H1 (cell line): ENCODE data around the gene F2.
A peak's percentile ranks its signal among the peaks of the same experiment; 100 is the strongest.

Experiments used
- CTCF ChIP-seq, 3 experiments: IDR thresholded peaks; 1 replicate in 2 of 3; 2 replicates in 1 of 3; pipeline versions ENCODE4 v1.5.1 to v1.6.1; 2011; ENCODE audit warnings: low read length in 3 of 3, mild to moderate bottlenecking in 3 of 3, inconsistent platforms in 2 of 3, low read depth in 1 of 3, moderate library complexity in 1 of 3; ENCODE audit not compliant: insufficient read depth in 1 of 3; ENCODE audit errors: control extremely low read depth in 1 of 3
- EP300 ChIP-seq, 2 experiments: IDR thresholded peaks; 1 replicate in 1 of 2; 2 replicates in 1 of 2; pipeline ENCODE4 v1.6.1; 2011 to 2012; ENCODE audit warnings: low read depth in 2 of 2, low read length in 2 of 2, mild to moderate bottlenecking in 2 of 2, borderline replicate concordance in 1 of 2, inconsistent platforms in 1 of 2, moderate library complexity in 1 of 2
- POLR2AphosphoS5 ChIP-seq: IDR thresholded peaks from 2 replicates; pipeline ENCODE4 v1.6.1; 2011; ENCODE audit warnings: low read depth, low read length
- RFX5 ChIP-seq: IDR thresholded peaks from 2 replicates; pipeline ENCODE4 v1.6.1; 2011; ENCODE audit warnings: low read depth, low read length, improper control_type of control experiment, borderline replicate concordance

GRCh38 chr11:46677991-46678740, 40.8 kb upstream of the F2 start:
- TF ChIP-seq CTCF (IDR thresholded peaks at IDR 0.05; ENCODE audit: control extremely low read depth in 1 of 3, insufficient read depth in 1 of 3, low read depth in 1 of 3, low read length in 3 of 3) = peak in 2 of 3 experiments; percentile 41 to 44; a peak in 2 of 4 replicates
- TF ChIP-seq RFX5 = no peak
- no peak for TF ChIP-seq POLR2AphosphoS5
- no peak for TF ChIP-seq EP300 (IDR thresholded peaks at IDR 0.05; ENCODE audit: borderline replicate concordance in 1 of 2, low read depth in 2 of 2, low read length in 2 of 2)
